GM18520 (cell line): ENCODE data around the gene BRD2.

Experiments
- ATAC-seq: cut with Tn5 transposase; IDR thresholded peaks from one replicate; pipeline ENCODE4 v1.9.1; 2021; ENCODE audit not compliant: unreplicated experiment

BRD2 gene

GRCh38 chr6:32971242-32971580, 2.8 kb downstream of the BRD2 start:
- ATAC-seq, result no peak

- ATAC-seq, result peak; percentile 46
These were observed 3.4 kb downstream of the BRD2 start for GRCh38 chr6:32971581-32972352.

- peak; percentile 1 for ATAC-seq
These were observed 4.2 kb downstream of the BRD2 start for GRCh38 chr6:32972353-32973143.

GRCh38 chr6:32973144-32974015, 5.0 kb downstream of the BRD2 start:
- ATAC-seq, result no peak

- ATAC-seq, result no peak
These were observed 5.6 kb downstream of the BRD2 start for GRCh38 chr6:32974016-32974333.

- no peak for ATAC-seq
These were observed 6.3 kb downstream of the BRD2 start for GRCh38 chr6:32974541-32975308.

GRCh38 chr6:32975886-32976285, 7.5 kb downstream of the BRD2 start:
- ATAC-seq, result no peak

- no peak for ATAC-seq
These were observed 8.1 kb downstream of the BRD2 start for GRCh38 chr6:32976334-32977069.

GRCh38 chr6:32977272-32977952, 9.0 kb downstream of the BRD2 start:
- ATAC-seq, result no peak

GRCh38 chr6:32977953-32978324, 9.5 kb downstream of the BRD2 start:
- ATAC-seq, result no peak

GRCh38 chr6:32979720-32980487, 11.5 kb downstream of the BRD2 start:
- no peak for ATAC-seq

GRCh38 chr6:32980488-32981038, 12.2 kb downstream of the BRD2 start:
- ATAC-seq, result no peak

GRCh38 chr6:32982084-32982701, 13.8 kb downstream of the BRD2 start:
- ATAC-seq, result no peak

- no peak for ATAC-seq
These were observed 14.5 kb downstream of the BRD2 start for GRCh38 chr6:32982702-32983492.

- ATAC-seq, result no peak
These were observed 15.1 kb downstream of the BRD2 start for GRCh38 chr6:32983493-32983848.

- ATAC-seq, result no peak
These were observed 15.7 kb downstream of the BRD2 start for GRCh38 chr6:32983964-32984621.
